K562 (cell line): Measurements from ENCODE around the gene TCEAL9. TPM values are rescaled to one million over a fixed set of nuclear protein-coding genes. Genes with fewer than 3 reads are reported as not detected.

Experiments
- CBX2 ChIP-seq: fragments of 200-600 bp; sonication (generic); IDR thresholded peaks from one replicate; pipeline ENCODE4 v1.6.1; 2012; ENCODE audit warnings: mild to moderate bottlenecking, low read length, inconsistent platforms; ENCODE audit not compliant: insufficient read depth, poor library complexity, severe bottlenecking
- DDX20 ChIP-seq: fragments of 450-650 bp; IDR thresholded peaks from 2 replicates; pipeline ENCODE4 v1.6.1; 2016; ENCODE audit warnings: missing genetic modification characterization, low read depth, mild to moderate bottlenecking, missing compliant biosample characterization, moderate library complexity
- DMBX1 ChIP-seq: fragments of 250-450 bp; sonication (Bioruptor Pico); IDR thresholded peaks from 2 replicates; pipeline ENCODE4 v1.8.0; 2022; ENCODE audit warnings: inconsistent platforms, mild to moderate bottlenecking, moderate library complexity, borderline replicate concordance
- FIP1L1 ChIP-seq: fragments of 200-400 bp; formaldehyde crosslinking; IDR thresholded peaks from 2 replicates; pipeline ENCODE4 v1.6.1; 2018; ENCODE audit warnings: mild to moderate bottlenecking, low read depth, low read length; ENCODE audit not compliant: poor library complexity, severe bottlenecking
- GTF2A2 ChIP-seq: IDR thresholded peaks from 2 replicates; pipeline ENCODE4 v1.6.1; 2016; ENCODE audit warnings: mild to moderate bottlenecking, missing genetic modification characterization, missing compliant biosample characterization
- JUN ChIP-seq, 2 experiments: sonication (generic) in 1 of 2; formaldehyde crosslinking in 1 of 2; IDR thresholded peaks; 2 replicates each; pipeline versions ENCODE4 v1.6.1 to v1.8.0; 2012 to 2022; ENCODE audit warnings: borderline replicate concordance in 2 of 2, mild to moderate bottlenecking in 2 of 2, improper control_type of control experiment in 1 of 2, low read depth in 1 of 2, low read length in 1 of 2, missing genetic modification reagents in 1 of 2
- SRSF1 ChIP-seq: fragments of 200-400 bp; formaldehyde crosslinking; IDR thresholded peaks from 2 replicates; pipeline ENCODE4 v1.6.1; 2017; ENCODE audit warnings: mild to moderate bottlenecking, low read depth, low read length, moderate library complexity
- ZNF445 ChIP-seq: fragments of 250-450 bp; sonication (Bioruptor Pico); IDR thresholded peaks from 2 replicates; pipeline ENCODE4 v1.4.0; 2020; ENCODE audit warnings: low read depth, mild to moderate bottlenecking, moderate library complexity
- polyA plus RNA-seq, 8 experiments: library from polyadenylated mRNA; depleted of rRNA in 4 of 8; stranded (reverse) in 5 of 8; unstranded in 3 of 8; fragments of >200 nt; fragmentation: Nextera tagmentation in 2 of 8; fragmentation: Illumina TruSeq in 1 of 8; extraction: Ambion mirVana in 2 of 8; extraction: Trizol in 1 of 8; gene quantifications; 2 replicates each; pipeline versions ENCODE4 v1.2.1 to v1.2.3, GENCODE V29; 2011 to 2014; ENCODE audit warnings: inconsistent platforms in 1 of 8, missing spikeins in 1 of 8
- total RNA-seq, 7 experiments: library from RNA; depleted of rRNA in 6 of 7; stranded (reverse); fragments of >200 nt in 6 of 7; fragmentation: Illumina TruSeq in 2 of 7; extraction: Trizol in 2 of 7; gene quantifications; 2 replicates each; pipeline versions ENCODE4 v1.2.1 to v1.2.3, GENCODE V29; 2011 to 2021; ENCODE audit warnings: low replicate concordance in 1 of 7
- TF ChIP-seq, protein P1 (sequence below), 3 experiments: fragments of 200-800 bp in 1 of 3; fragments of 250-450 bp in 1 of 3; fragments of 450-650 bp in 1 of 3; sonication (Bioruptor Pico) in 1 of 3; sonication (Bioruptor generic) in 1 of 3; formaldehyde crosslinking in 1 of 3; IDR thresholded peaks; 2 replicates each; pipeline versions ENCODE4 v1.6.1 to v1.8.0; 2016 to 2022; ENCODE audit warnings: mild to moderate bottlenecking in 2 of 3, missing genetic modification characterization in 2 of 3, missing compliant biosample characterization in 1 of 3, moderate library complexity in 1 of 3
- TF ChIP-seq, protein P2 (sequence below), 2 experiments: fragments of 150-350 bp in 1 of 2; IDR thresholded peaks; 2 replicates each; pipeline ENCODE4 v1.6.1; 2012 to 2016; ENCODE audit warnings: low read depth in 2 of 2, low read length in 2 of 2, mild to moderate bottlenecking in 1 of 2, moderate library complexity in 1 of 2

Gene TCEAL9
- total and polyA plus RNA-seq, 9 of the 15 experiments (the other 6 are each of a cell fraction or from before 2014, with no cell fraction given), result 16.2 to 106 (median 69.6) TPM

DNA sequence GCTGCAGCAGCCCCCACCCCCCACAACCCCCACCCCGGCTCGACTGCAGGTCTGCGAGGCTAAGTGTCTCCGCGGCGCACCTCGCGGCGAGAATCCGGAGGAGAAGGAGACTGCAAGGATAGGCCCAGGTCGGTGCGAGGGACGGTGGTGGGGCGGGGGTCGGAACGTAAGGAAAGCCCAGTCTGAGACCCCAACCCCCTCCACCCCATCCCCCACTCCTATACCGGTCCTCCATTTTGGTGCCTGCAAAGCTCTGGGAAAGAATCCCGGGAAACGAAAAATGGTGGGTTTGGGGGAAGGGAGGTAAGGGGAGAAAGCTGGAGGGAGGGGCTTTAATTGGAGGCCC is 20.6 kb downstream of the TCEAL9 start (continued):
- TF ChIP-seq, protein P1, sequence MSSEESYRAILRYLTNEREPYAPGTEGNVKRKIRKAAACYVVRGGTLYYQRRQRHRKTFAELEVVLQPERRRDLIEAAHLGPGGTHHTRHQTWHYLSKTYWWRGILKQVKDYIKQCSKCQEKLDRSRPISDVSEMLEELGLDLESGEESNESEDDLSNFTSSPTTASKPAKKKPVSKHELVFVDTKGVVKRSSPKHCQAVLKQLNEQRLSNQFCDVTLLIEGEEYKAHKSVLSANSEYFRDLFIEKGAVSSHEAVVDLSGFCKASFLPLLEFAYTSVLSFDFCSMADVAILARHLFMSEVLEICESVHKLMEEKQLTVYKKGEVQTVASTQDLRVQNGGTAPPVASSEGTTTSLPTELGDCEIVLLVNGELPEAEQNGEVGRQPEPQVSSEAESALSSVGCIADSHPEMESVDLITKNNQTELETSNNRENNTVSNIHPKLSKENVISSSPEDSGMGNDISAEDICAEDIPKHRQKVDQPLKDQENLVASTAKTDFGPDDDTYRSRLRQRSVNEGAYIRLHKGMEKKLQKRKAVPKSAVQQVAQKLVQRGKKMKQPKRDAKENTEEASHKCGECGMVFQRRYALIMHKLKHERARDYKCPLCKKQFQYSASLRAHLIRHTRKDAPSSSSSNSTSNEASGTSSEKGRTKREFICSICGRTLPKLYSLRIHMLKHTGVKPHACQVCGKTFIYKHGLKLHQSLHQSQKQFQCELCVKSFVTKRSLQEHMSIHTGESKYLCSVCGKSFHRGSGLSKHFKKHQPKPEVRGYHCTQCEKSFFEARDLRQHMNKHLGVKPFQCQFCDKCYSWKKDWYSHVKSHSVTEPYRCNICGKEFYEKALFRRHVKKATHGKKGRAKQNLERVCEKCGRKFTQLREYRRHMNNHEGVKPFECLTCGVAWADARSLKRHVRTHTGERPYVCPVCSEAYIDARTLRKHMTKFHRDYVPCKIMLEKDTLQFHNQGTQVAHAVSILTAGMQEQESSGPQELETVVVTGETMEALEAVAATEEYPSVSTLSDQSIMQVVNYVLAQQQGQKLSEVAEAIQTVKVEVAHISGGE (CRISPR knock-in tag; IDR thresholded peaks at IDR 0.05), result no peak
- no peak for TF ChIP-seq ZNF445
- TF ChIP-seq JUN (IDR thresholded peaks at IDR 0.05; ENCODE audit: borderline replicate concordance, low read depth, low read length), result no peak
- no peak for TF ChIP-seq JUN (CRISPR knock-in tag; IDR thresholded peaks at IDR 0.05; ENCODE audit: borderline replicate concordance)
- TF ChIP-seq FIP1L1, result no peak
- TF ChIP-seq CBX2, result no peak
- no peak for TF ChIP-seq GTF2A2 (tag)
- no peak for TF ChIP-seq DMBX1
- no peak for TF ChIP-seq DDX20 (tag)
- TF ChIP-seq SRSF1, result no peak
- TF ChIP-seq, protein P2, sequence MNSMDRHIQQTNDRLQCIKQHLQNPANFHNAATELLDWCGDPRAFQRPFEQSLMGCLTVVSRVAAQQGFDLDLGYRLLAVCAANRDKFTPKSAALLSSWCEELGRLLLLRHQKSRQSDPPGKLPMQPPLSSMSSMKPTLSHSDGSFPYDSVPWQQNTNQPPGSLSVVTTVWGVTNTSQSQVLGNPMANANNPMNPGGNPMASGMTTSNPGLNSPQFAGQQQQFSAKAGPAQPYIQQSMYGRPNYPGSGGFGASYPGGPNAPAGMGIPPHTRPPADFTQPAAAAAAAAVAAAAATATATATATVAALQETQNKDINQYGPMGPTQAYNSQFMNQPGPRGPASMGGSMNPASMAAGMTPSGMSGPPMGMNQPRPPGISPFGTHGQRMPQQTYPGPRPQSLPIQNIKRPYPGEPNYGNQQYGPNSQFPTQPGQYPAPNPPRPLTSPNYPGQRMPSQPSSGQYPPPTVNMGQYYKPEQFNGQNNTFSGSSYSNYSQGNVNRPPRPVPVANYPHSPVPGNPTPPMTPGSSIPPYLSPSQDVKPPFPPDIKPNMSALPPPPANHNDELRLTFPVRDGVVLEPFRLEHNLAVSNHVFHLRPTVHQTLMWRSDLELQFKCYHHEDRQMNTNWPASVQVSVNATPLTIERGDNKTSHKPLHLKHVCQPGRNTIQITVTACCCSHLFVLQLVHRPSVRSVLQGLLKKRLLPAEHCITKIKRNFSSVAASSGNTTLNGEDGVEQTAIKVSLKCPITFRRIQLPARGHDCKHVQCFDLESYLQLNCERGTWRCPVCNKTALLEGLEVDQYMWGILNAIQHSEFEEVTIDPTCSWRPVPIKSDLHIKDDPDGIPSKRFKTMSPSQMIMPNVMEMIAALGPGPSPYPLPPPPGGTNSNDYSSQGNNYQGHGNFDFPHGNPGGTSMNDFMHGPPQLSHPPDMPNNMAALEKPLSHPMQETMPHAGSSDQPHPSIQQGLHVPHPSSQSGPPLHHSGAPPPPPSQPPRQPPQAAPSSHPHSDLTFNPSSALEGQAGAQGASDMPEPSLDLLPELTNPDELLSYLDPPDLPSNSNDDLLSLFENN (IDR thresholded peaks at IDR 0.05; ENCODE audit: low read depth in 2 of 2, low read length in 2 of 2), result no peak
